Fibroblast of the conjunctiva (primary cell): ENCODE measurements around the gene CDYL.

Source experiments
- DNase-seq: peaks from one replicate; pipeline ENCODE4 v3.0.0-alpha.2; 2010; ENCODE audit warnings: low read depth

CDYL gene, protein sequence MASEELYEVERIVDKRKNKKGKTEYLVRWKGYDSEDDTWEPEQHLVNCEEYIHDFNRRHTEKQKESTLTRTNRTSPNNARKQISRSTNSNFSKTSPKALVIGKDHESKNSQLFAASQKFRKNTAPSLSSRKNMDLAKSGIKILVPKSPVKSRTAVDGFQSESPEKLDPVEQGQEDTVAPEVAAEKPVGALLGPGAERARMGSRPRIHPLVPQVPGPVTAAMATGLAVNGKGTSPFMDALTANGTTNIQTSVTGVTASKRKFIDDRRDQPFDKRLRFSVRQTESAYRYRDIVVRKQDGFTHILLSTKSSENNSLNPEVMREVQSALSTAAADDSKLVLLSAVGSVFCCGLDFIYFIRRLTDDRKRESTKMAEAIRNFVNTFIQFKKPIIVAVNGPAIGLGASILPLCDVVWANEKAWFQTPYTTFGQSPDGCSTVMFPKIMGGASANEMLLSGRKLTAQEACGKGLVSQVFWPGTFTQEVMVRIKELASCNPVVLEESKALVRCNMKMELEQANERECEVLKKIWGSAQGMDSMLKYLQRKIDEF

GRCh38 chr6:4776131-4776492 lies at the start of gene CDYL:
Gene CDYL (plus strand): TSS chr6:4776404. CDS start chr6:4776784, 380 bp downstream.
- DNase-seq = peak; percentile 68

GRCh38 chr6:4726645-4727044 lies 49.6 kb upstream of the CDYL start:
- DNase-seq = no peak

DNA sequence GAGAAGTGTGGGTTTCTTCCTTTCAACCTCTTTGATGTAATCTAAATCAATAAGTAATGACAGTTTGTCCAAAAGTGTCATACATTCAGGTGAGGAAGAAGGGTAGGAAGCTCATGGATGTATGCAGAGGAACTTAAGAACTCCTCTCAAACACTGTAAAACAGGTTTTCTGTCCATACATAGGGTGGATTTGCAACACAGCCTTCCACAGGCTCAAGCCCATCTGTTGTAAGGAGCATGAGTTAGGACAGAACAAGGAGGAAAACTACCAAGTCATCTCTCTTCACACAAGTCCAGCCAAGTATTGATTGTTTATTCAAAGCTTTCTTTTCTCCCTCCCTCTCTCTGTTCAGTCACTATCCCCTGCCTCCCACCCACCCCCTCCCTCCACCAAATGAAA lies 49.0 kb upstream of the CDYL start:
- DNase-seq = no peak

DNA sequence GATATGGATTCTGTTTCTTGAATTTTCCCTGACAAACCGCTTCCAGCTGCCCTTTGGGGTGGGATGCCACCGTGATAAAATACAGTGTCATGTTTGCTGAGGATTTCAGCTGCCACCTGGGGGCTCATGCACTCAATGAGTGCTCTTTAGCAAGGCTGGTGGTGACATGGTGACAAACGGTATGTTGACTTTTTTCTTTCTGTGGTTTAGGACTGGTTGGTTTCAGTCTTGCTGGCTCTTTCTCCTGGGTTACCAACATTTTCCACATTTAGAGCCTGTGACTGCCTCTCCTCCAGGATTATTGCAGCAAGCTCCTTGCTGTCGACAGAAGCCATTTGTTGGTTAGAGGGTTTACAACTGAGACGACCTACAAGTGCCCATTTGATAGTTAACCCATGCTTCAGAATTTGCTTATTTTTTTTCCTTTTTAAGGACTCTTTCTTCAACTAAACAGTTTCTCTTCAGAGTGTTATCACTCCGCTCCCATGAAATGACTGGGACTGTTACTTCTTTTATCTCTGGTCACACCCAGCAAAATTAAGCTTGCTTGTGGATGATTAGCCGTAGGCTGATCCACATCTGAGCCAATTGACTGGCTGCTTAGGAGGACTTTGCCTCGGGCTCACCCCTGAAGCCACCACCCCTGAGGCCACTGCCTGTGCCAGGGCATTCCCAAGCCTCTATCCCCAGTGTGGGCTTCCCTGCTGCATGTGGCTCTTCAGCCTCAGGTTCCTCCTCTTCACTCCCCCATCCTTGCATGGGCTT lies 48.4 kb upstream of the CDYL start:
- no peak for DNase-seq

DNA sequence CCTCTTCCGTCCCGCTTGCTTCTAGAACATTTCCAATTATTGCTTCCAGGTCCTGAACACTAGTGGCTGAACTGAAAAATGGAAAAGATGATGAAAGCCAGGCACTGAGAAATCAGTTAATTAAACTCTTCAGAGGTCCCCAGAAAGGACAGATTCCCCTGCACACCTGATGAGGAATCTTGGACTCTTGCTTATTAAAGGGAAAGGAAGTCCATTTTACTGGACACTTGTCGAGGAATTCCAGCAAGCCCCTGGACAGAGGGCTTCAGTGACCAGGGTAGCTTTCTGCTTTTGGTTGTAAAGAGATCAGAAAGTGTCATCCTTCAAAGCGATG lies 47.8 kb upstream of the CDYL start:
- DNase-seq = no peak

- DNase-seq = no peak
Observed at GRCh38 chr6:4728926-4729325, 47.3 kb upstream of the CDYL start.

DNA sequence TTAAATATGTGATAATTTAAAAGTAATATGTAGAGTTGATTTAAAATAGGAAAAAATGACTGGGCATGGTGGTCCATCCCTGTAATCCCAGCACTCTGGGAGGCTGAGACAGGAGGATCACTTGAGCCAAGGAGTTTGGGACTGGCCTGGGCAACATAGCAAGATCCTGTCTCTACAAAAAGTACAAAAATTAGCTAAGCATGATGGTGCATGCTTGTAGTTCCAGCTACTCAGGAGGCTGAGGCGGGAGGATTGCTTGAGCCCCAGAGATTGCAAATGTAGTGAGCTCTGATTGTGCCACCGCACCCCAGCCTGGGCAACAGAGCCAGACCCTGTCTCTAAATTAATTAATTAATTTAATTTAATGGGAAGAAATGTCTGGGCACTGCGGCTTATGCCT lies 44.2 kb upstream of the CDYL start:
- DNase-seq = no peak

- peak; percentile 43 for DNase-seq
Observed at GRCh38 chr6:4732691-4733315, 43.4 kb upstream of the CDYL start.

DNA sequence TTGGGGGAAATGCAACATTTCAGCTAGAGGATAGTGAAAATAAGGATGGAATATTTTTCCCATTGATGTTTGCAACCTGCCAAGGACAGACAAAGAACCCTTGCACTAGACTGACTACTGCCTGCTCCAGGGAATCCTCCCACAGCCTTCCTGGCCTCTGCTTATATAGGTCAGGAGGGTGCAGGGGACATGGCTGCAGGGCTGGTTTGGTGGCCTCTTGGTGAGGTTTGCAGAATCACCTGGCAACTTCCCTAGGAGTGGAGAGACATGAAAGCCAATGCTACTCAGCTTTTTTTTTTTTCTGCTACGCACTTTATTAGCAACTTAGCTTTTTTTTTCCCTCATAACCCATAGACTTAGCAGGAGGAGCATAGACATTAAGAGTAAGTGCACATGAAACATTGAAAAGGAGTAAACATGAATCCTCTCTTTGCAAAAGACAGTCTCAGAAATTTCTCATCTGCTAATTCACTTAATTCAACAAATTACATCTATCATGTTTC lies 39.8 kb upstream of the CDYL start:
- no peak for DNase-seq

DNA sequence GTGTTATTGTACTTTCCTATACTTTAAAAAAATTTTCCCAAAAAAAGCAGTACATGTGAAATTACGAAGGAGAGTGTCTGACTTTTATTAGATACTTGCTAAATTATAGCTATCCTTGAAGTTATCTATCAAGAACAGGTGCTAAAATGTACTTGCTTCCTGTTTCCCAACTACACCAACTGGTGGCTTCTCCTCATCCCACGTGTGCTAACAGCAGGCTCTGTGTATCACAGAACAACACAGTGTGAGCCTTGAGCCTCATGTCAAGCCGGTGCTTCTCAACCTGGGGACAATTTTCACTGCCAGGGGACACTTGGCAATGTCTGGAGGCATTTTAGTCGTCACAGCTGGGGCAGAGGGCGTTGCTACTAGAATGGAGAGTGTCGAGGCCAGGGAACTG lies 36.2 kb upstream of the CDYL start:
- DNase-seq = no peak

DNA sequence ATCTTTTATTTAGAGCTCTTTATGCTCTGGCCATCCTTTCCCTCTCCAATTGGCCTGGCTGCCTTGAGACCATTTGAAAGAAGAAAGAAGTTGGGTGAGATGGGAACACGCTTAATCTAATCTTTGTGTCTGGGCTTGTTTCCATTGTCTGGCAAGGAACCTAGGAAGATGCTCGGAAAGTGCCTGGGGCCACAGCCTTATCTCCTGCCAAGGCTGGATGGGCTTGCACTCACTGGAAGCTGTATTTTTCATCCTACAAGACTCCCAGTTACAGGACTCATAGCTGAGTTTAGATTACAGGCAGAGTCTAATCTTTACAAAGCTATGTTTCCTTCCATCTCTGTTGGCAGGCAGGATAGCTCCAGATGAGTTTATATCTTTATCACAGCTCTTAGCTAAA lies 33.1 kb upstream of the CDYL start:
- DNase-seq = no peak

GRCh38 chr6:4743926-4744325 lies 32.3 kb upstream of the CDYL start:
- DNase-seq = no peak

DNA sequence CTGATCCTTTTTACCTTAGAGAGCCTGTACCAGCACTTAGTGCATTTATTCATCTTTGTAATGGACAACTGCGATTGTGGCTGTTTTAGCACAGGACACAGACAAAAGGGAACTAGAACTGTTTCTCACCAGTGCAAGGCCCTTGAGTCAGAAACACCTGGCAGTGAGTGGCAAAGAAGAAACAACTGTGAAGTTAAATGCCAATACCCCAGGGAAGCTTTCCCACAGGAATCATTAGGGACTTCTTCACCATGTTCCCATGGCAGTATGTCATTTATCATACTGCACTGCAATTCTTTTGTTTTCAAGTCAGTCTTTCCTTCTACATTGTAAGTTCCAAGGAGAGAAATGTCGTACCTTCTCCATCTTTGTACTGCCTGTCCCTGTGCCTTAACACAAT lies 28.6 kb upstream of the CDYL start:
- DNase-seq = no peak

DNA sequence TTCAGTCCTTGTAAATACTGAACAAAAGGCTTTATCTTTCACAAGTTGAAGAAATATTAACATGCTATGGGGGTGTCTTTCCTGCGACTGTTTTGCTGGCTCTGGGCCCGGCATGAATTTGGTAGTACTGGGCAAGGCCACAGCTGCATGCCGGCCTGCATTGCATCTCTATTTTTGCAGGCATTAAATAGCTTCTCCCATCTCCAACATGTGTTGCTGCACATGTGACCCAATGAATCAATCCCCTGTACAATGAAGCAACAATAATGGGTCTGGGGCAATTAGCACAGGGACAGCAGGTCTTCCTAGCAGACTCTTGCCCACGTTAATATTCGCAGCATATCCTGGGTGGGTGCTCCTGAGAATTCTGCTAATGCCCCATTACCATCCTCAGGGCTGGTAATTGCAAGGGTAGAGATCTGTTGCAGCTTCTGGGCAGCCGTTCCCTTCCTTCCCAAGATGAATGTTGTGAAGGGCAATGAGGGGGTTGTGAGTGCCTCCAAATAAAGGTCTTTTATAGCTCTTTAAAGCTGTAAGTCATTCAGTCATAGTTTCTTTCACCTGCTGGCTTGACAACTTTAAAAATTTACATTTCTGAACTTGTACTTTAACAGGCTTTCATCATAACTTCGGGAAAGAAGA lies 24.3 kb upstream of the CDYL start:
- DNase-seq = no peak

- DNase-seq = no peak
Observed at GRCh38 chr6:4756247-4756646, 20.0 kb upstream of the CDYL start.

GRCh38 chr6:4759997-4760396 lies 16.2 kb upstream of the CDYL start:
- no peak for DNase-seq

DNA sequence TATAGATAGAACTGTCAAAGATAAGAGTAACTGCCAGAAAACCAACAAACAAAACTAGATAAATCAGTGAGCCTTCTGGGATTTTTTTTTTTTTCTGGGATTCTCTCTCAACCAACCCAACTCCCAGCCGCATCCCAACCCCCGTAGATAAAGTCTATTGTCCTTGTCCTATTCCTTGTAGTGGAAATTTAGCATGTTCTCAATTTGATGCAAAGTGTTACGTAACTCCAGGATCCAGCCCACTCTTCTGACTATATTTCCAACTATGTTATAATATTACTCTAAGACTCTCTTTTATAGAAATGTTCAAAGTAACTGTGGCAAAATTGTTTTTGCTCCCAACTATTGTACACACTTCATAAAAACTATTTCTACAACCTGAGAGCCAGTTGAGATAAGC lies 15.4 kb upstream of the CDYL start:
- no peak for DNase-seq

GRCh38 chr6:4762294-4762693 lies 13.9 kb upstream of the CDYL start:
- DNase-seq = no peak

GRCh38 chr6:4763921-4764320 lies 12.3 kb upstream of the CDYL start:
- DNase-seq = no peak

- DNase-seq = no peak
Observed at GRCh38 chr6:4768815-4769214, 7.4 kb upstream of the CDYL start.

- no peak for DNase-seq
Observed at GRCh38 chr6:4772750-4773149, 3.5 kb upstream of the CDYL start.

DNA sequence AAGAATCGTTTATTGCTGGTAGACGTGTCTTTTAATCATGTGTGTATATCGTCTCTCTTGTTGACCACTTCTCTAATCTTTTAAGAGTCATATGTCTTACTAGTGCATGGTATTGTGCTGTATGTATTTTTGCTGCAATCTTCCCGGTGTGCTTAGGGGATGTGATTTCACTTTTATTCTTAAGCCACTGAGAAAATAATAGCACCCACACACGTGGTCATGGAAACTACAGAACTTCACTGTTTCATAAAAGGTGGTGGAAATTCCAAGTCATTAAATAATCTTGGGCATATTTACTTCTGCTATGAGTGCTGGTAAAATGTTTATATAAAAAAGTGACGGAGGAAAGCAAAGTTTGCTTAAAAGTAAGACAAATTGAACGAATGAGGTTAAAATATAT lies 3.0 kb upstream of the CDYL start:
- DNase-seq = no peak
